Loucy (cell line): ENCODE results near the gene MRPL42.
"Not testable (repeated sequence)": the region's sequence is repeated elsewhere in the genome, so short reads cannot be mapped to it uniquely, and the experiment has no call there.

Experiments
- H2AFZ ChIP-seq: fragments of 200-600 bp; sonication (generic); 2 replicates; pipeline ENCODE4 v1.6.0; 2016; ENCODE audit warnings: antibody characterized with exemption, mild to moderate bottlenecking, low read length, moderate library complexity
- H3F3A ChIP-seq: fragments of 200-600 bp; 2 replicates; pipeline ENCODE4 v1.6.0; 2016; ENCODE audit warnings: antibody characterized with exemption, low read depth, mild to moderate bottlenecking
- H3K27me3 ChIP-seq: fragments of 200-600 bp; sonication (generic); 2 replicates; pipeline ENCODE4 v1.6.1; 2014; ENCODE audit warnings: low read length, mild to moderate bottlenecking; ENCODE audit not compliant: insufficient read depth, poor library complexity, severe bottlenecking
- H3K36me3 ChIP-seq: fragments of 200-600 bp; sonication (generic); 2 replicates; pipeline ENCODE4 v1.6.1; 2016; ENCODE audit warnings: low read length; ENCODE audit not compliant: insufficient read depth
- H3K4me1 ChIP-seq: fragments of 200-600 bp; sonication (generic); 2 replicates; pipeline ENCODE4 v1.5.1; 2014; ENCODE audit warnings: low read length, mild to moderate bottlenecking; ENCODE audit not compliant: insufficient read depth, poor library complexity, severe bottlenecking
- H3K4me2 ChIP-seq: fragments of 200-600 bp; sonication (generic); 2 replicates; pipeline ENCODE4 v1.6.0; 2014; ENCODE audit warnings: antibody characterized with exemption, low read length, low read depth, mild to moderate bottlenecking; ENCODE audit not compliant: poor library complexity, severe bottlenecking
- H3K4me3 ChIP-seq: fragments of 200-600 bp; sonication (generic); 2 replicates; pipeline ENCODE4 v1.5.1; 2014; ENCODE audit warnings: low read length, mild to moderate bottlenecking, mixed read lengths; ENCODE audit not compliant: poor library complexity, severe bottlenecking
- H3K79me2 ChIP-seq: fragments of 200-600 bp; sonication (generic); 2 replicates; pipeline ENCODE4 v1.6.1; 2014; ENCODE audit warnings: low read length; ENCODE audit not compliant: insufficient read depth
- H3K9ac ChIP-seq: fragments of 200-600 bp; sonication (generic); 2 replicates; pipeline ENCODE4 v1.6.0; 2014; ENCODE audit warnings: mild to moderate bottlenecking, low read depth, low read length, moderate library complexity; ENCODE audit not compliant: poor library complexity, severe bottlenecking
- H3K9me2 ChIP-seq: fragments of 200-600 bp; sonication (generic); replicated peaks from 2 replicates; pipeline ENCODE4 v1.6.1; 2016; ENCODE audit warnings: low read depth, low read length, mixed read lengths
- H3K9me3 ChIP-seq: fragments of 200-600 bp; sonication (generic); 2 replicates; pipeline ENCODE4 v1.6.1; 2014; ENCODE audit warnings: mild to moderate bottlenecking, antibody characterized with exemption, low read length, low read depth; ENCODE audit not compliant: insufficient read depth
- H4K20me1 ChIP-seq: fragments of 200-600 bp; sonication (generic); 2 replicates; pipeline ENCODE4 v1.6.0; 2014; ENCODE audit warnings: antibody characterized with exemption, low read length, mild to moderate bottlenecking; ENCODE audit not compliant: insufficient read depth, poor library complexity, severe bottlenecking
- EZH2phosphoT487 ChIP-seq: fragments of 200-600 bp; IDR thresholded peaks from 2 replicates; pipeline ENCODE4 v1.6.1; 2018; ENCODE audit warnings: antibody characterized with exemption, mild to moderate bottlenecking, moderate library complexity, borderline replicate concordance
- TF ChIP-seq, protein P1 (sequence below): fragments of 200-600 bp; sonication (generic); conservative IDR thresholded peaks from 2 replicates; pipeline ENCODE4 v1.5.1; 2014; ENCODE audit warnings: mild to moderate bottlenecking, antibody characterized with exemption, low read length

MRPL42 gene

DNA sequence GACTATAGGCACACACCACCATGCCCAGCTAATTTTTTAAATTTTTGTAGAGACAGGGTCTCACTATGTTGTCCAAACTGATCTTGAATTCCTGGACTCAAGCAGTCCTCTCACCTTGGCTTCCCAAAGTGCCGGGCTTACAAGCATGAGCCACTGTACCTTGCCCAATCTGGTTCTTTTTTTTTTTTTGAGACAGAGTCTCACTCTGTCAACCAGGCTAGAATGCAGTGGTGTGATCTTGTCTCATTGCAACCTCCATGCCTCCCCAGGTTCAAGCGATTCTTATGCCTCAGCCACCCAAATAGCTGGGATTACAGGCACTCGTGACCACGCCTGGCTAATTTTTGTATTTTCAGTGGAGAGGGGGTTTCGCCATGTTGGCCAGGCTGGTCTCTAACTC is 15.4 kb downstream of the MRPL42 start:
- Histone ChIP-seq H3K27me3 (no peaks in the 10 kb centered on the region), H3K4me3 (no peak overlapping the region), H3K4me1 (no peaks in the 10 kb centered on the region), H3K79me2 (no peaks in the 10 kb centered on the region), H3K9me2 (no peaks in the 10 kb centered on the region), H2AFZ (no peak overlapping the region), H3K9ac (no peak overlapping the region), H4K20me1 (peaks cover 4% of the 10 kb centered on the region), H3K9me3 (no peaks in the 10 kb centered on the region), H3F3A (no peaks in the 10 kb centered on the region), H3K4me2 (no peak overlapping the region), H3K36me3 (peaks cover 83% of the 10 kb centered on the region)
- no peak for TF ChIP-seq EZH2phosphoT487
- TF ChIP-seq, protein P1, sequence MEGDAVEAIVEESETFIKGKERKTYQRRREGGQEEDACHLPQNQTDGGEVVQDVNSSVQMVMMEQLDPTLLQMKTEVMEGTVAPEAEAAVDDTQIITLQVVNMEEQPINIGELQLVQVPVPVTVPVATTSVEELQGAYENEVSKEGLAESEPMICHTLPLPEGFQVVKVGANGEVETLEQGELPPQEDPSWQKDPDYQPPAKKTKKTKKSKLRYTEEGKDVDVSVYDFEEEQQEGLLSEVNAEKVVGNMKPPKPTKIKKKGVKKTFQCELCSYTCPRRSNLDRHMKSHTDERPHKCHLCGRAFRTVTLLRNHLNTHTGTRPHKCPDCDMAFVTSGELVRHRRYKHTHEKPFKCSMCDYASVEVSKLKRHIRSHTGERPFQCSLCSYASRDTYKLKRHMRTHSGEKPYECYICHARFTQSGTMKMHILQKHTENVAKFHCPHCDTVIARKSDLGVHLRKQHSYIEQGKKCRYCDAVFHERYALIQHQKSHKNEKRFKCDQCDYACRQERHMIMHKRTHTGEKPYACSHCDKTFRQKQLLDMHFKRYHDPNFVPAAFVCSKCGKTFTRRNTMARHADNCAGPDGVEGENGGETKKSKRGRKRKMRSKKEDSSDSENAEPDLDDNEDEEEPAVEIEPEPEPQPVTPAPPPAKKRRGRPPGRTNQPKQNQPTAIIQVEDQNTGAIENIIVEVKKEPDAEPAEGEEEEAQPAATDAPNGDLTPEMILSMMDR, result no peak

DNA sequence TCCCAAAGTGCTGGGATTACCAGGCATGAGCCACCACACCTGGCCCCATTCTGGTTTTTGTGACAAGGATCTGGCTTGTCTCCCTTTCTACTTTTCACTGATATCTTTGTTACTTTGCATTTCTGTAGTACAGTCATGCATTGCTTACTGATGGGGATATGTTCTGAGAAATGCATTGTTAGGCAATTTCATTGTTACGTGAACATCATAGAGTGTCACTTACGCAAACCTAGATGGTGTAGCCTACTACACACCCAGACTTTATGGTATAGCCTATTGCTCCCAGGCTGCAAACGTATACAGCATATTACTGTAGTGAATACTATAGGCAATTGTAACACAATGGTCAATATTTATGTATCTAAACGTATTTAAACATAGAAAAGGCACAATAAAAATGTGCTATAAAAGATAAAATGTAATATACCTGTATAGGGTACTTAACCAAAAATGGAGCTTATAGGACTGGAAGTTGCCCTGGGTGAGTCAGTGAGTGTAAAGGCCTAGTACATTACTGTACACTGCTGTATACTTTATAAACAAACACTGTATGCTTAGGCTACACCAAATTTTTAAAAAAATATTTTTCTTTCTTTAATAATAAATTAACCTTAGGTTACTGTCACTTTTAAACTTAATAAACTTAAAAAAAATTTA is 16.0 kb downstream of the MRPL42 start:
- Histone ChIP-seq H3K4me2 (no peak overlapping the region), H3K36me3 (peaks cover 83% of the 10 kb centered on the region), H3K9me2 (no peaks in the 10 kb centered on the region), H3K9me3 (no peaks in the 10 kb centered on the region), H3F3A (no peaks in the 10 kb centered on the region), H3K4me1 (no peaks in the 10 kb centered on the region), H3K79me2 (no peaks in the 10 kb centered on the region), H3K9ac (no peak overlapping the region), H2AFZ (no peak overlapping the region), H4K20me1 (peaks cover 4% of the 10 kb centered on the region), H3K27me3 (no peaks in the 10 kb centered on the region), H3K4me3 (no peak overlapping the region)
- TF ChIP-seq EZH2phosphoT487, result no peak
- TF ChIP-seq, protein P1, result no peak

DNA sequence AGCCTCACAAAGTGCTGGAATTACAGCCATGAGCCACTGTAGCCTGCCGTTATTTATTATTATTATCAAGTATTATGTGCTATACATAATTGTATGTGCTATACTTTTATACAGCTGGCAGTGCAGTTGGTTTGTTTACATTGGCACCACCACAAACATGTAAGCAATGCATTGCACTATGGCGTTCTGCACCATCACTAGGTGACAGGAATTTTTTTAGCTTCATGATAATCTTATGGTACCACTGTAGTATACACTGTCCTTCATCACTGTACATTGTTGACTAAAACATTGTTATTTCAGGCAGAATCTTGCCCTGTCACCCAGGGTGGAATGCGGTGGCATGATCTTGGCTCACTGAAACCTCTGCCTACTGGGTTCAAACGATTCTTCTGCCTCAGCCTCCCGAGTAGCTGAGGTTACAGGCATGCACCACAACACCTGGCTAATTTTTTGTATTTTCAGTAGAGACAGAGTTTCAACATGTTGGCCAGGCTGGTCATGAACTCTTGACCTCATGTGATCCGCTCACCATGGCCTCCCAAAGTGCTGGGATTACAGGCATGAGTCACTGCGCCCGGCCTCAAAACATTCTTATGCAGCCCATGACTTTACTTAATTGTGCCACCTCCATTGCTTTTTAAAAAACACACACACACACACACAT is 17.1 kb downstream of the MRPL42 start:
- no peak overlapping the region for H3K4me2 ChIP-seq
- no peak overlapping the region for H3K9ac ChIP-seq
- no peak overlapping the region for H2AFZ ChIP-seq
- no peaks in the 10 kb centered on the region for H3F3A ChIP-seq
- peaks cover 4% of the 10 kb centered on the region for H4K20me1 ChIP-seq
- H3K79me2 ChIP-seq, result no peaks in the 10 kb centered on the region
- H3K36me3 ChIP-seq, result peaks cover 84% of the 10 kb centered on the region
- no peak overlapping the region for H3K4me3 ChIP-seq
- H3K27me3 ChIP-seq, result no peaks in the 10 kb centered on the region
- no peaks in the 10 kb centered on the region for H3K9me2 ChIP-seq
- no peak for TF ChIP-seq EZH2phosphoT487
- TF ChIP-seq, protein P1, result no peak
- H3K9me3 ChIP-seq, result no peaks in the 10 kb centered on the region
- no peaks in the 10 kb centered on the region for H3K4me1 ChIP-seq

DNA sequence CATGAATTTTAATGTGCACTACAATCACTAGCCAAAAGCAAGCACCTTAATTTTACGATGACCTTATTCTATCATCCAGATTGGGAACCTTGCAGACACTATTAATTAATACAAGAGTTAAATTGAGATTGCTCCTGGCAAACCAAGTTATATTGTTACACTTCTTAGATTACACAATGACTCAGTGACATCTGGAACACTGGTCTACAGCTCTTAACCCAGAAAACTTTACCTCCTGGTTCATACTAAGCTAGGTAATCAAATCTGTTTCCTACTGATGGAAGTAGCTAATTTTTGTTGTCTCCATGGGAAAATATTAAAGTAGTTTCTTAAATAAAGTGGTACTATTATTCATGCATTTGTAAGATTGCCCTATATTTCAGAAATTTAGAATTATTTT is 25.5 kb downstream of the MRPL42 start:
- not testable (repeated sequence) for H4K20me1 ChIP-seq, H3K9me3 ChIP-seq, H3K4me3 ChIP-seq, H3K79me2 ChIP-seq, H2AFZ ChIP-seq, H3K9ac ChIP-seq, H3K27me3 ChIP-seq, H3K4me1 ChIP-seq, H3K9me2 ChIP-seq, H3F3A ChIP-seq, H3K4me2 ChIP-seq
- H3K36me3 ChIP-seq, result peaks cover 73% of the 10 kb centered on the region
